Gastroesophageal sphincter (tissue), 4 donors: ENCODE data around the gene CPN1. TPM values are rescaled to one million over a fixed set of nuclear protein-coding genes. Genes with fewer than 3 reads are reported as not detected.
"Not testable (repeated sequence)": the region's sequence is repeated elsewhere in the genome, so short reads cannot be mapped to it uniquely, and the experiment has no call there.

Experiments used
- ATAC-seq: fragments of 150-250 bp; one replicate; pipeline ENCODE4 v1.9.1; 2016; ENCODE audit warnings: mild to moderate bottlenecking, moderate library complexity
- H3K27ac ChIP-seq, 4 donors: fragments of 200-600 bp; sonication (generic) in 3 of 4; 1 replicate in 3 of 4; 2 replicates in 1 of 4; pipeline ENCODE4 v1.5.1; 2016 to 2019
- H3K27me3 ChIP-seq: fragments of 200-600 bp; sonication (generic); one replicate; pipeline ENCODE4 v1.5.1; 2019
- H3K36me3 ChIP-seq, 2 donors: fragments of 200-600 bp; sonication (generic); one replicate each; pipeline ENCODE4 v1.5.1; 2019; ENCODE audit warnings: control low read depth in 1 of 2
- H3K4me1 ChIP-seq, 3 donors: fragments of 200-600 bp; sonication (generic); 1 replicate in 2 of 3; 2 replicates in 1 of 3; pipeline ENCODE4 v1.5.1; 2016 to 2019; ENCODE audit warnings: control low read depth in 2 of 3
- H3K4me3 ChIP-seq, 2 donors: fragments of 200-600 bp; sonication (generic); one replicate each; pipeline ENCODE4 v1.5.1; 2019; ENCODE audit warnings: mild to moderate bottlenecking in 1 of 2, moderate library complexity in 1 of 2
- H3K9me3 ChIP-seq, 3 donors: fragments of 200-600 bp; sonication (generic); one replicate each; pipeline ENCODE4 v1.5.1; 2017 to 2019; ENCODE audit warnings: control low read depth in 2 of 3
- EP300 ChIP-seq: sonication (generic); formaldehyde crosslinking; IDR thresholded peaks from one replicate; pipeline ENCODE4 v1.6.1; 2017; ENCODE audit warnings: antibody characterized with exemption, mild to moderate bottlenecking
- POLR2A ChIP-seq, 2 donors: fragments of 450-650 bp; IDR thresholded peaks; one replicate each; pipeline ENCODE4 v1.6.1; 2017; ENCODE audit warnings: antibody characterized with exemption in 2 of 2, mild to moderate bottlenecking in 2 of 2, moderate library complexity in 1 of 2
- POLR2AphosphoS5 ChIP-seq: sonication (generic); formaldehyde crosslinking; IDR thresholded peaks from one replicate; pipeline ENCODE4 v1.6.1; 2017; ENCODE audit warnings: antibody characterized with exemption
- WGBS, 2 donors: methylation state at CpG; one replicate each; pipeline ENCODE4 v1.1.5; 2018; ENCODE audit warnings: low coverage in 1 of 2; 5-methylcytosine and 5-hydroxymethylcytosine counted together
- total RNA-seq, 4 donors: library from RNA; depleted of rRNA; stranded (reverse); fragments of >200 nt; gene quantifications; one replicate each; pipeline ENCODE4 v1.1.0, GENCODE V29; 2016
- TF ChIP-seq, protein P1 (sequence below), 4 experiments: fragments of 200-600 bp in 2 of 4; fragments of 450-650 bp in 2 of 4; sonication (generic) in 1 of 4; IDR thresholded peaks; one replicate each; pipeline ENCODE4 v1.5.1; 2017 to 2019; ENCODE audit warnings: antibody characterized with exemption in 4 of 4, mild to moderate bottlenecking in 2 of 4, moderate library complexity in 2 of 4

The CPN1 gene
- total RNA-seq, 4 donors from 2014 or later, result not detected

DNA sequence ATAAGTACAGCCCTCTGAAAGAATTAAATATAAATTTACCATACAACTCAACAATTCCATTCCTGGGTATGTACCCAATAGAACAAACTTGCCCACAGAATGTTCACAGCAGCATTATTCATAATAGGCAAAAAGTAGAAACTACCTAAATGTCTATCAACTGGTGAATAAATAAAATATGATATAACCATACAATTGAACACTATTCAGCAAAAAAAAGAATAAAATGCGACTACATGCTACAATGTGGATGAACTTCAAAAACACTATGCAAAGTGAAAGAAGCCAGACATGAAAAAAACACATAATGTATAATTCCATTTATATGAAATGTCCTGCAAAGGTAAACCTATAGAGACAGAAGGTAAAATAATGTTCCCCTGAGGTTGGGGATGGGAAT is 2.0 kb upstream of the CPN1 start:
- no peaks in the 10 kb centered on the region for H3K9me3 ChIP-seq
- no peak for ATAC-seq
- peaks cover 34% of the 10 kb centered on the region for H3K27me3 ChIP-seq
- TF ChIP-seq, protein P1, sequence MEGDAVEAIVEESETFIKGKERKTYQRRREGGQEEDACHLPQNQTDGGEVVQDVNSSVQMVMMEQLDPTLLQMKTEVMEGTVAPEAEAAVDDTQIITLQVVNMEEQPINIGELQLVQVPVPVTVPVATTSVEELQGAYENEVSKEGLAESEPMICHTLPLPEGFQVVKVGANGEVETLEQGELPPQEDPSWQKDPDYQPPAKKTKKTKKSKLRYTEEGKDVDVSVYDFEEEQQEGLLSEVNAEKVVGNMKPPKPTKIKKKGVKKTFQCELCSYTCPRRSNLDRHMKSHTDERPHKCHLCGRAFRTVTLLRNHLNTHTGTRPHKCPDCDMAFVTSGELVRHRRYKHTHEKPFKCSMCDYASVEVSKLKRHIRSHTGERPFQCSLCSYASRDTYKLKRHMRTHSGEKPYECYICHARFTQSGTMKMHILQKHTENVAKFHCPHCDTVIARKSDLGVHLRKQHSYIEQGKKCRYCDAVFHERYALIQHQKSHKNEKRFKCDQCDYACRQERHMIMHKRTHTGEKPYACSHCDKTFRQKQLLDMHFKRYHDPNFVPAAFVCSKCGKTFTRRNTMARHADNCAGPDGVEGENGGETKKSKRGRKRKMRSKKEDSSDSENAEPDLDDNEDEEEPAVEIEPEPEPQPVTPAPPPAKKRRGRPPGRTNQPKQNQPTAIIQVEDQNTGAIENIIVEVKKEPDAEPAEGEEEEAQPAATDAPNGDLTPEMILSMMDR (IDR thresholded peaks at IDR 0.05), result no peak
- no peak for TF ChIP-seq POLR2AphosphoS5
- TF ChIP-seq POLR2A (IDR thresholded peaks at IDR 0.05), result no peak
- TF ChIP-seq EP300, result no peak
- no peaks in the 10 kb centered on the region for H3K4me1 ChIP-seq
- WGBS, 2 donors, result 29 to 86% methylated on average over 1 of the region's 1 CpG
- no peak overlapping the region for H3K4me3 ChIP-seq
- H3K36me3 ChIP-seq, result no peaks in the 10 kb centered on the region
- H3K27ac ChIP-seq, result no peak overlapping the region

DNA sequence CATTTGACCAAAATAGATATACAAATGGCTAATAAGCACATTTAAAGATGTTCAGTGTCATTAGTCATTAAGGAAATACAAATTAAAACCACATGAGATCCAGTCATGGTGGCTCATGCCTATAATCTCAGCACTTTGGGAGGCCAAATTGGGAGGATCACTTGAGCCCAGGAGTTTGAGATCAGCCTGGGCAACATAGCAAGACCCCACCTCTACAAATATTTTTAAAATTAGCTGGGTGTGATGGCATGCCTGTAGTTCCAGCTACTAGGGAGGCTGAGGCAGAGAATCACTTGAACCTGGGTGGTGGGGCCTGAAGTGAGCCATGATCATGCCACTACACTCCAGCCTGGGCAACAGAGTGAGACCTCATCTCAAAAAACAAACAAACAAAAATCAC is 607 bp upstream of the CPN1 start:
- not testable (repeated sequence) for ATAC-seq, H3K27ac ChIP-seq, H3K4me3 ChIP-seq, H3K9me3 ChIP-seq, H3K4me1 ChIP-seq, H3K36me3 ChIP-seq
- peaks cover 31% of the 10 kb centered on the region for H3K27me3 ChIP-seq

DNA sequence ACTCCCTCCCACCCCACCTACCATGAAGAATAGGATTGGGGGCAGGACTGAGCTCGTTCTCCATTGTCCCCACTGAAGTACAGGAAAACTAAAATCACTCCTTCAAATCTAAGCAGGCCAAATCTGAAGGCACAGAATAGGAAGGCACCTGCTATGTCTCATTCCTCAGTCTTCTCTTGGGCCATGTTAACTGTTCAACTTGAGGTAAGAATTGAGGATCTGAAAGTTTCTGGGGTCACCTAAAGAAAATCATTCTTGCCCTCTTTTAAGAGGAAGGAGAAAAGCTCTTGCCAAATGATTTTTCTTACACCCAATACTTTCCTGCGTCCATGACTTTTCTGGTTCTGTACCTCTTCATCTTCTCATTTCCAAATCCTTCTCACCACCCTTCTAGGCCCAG is 4.9 kb downstream of the CPN1 start:
- H3K27ac ChIP-seq, result no peak overlapping the region
- no peak overlapping the region for H3K4me3 ChIP-seq
- TF ChIP-seq EP300, result no peak
- TF ChIP-seq, protein P1 (IDR thresholded peaks at IDR 0.05), result no peak
- no peak for TF ChIP-seq POLR2A (IDR thresholded peaks at IDR 0.05)
- no peak for TF ChIP-seq POLR2AphosphoS5
- H3K9me3 ChIP-seq, result no peaks in the 10 kb centered on the region
- H3K4me1 ChIP-seq, result no peaks in the 10 kb centered on the region
- ATAC-seq, result no peak
- no peaks in the 10 kb centered on the region for H3K36me3 ChIP-seq
- peaks cover 16% of the 10 kb centered on the region for H3K27me3 ChIP-seq
- WGBS, 2 donors, result 59 to 81% methylated on average over 2 of the region's 2 CpGs

DNA sequence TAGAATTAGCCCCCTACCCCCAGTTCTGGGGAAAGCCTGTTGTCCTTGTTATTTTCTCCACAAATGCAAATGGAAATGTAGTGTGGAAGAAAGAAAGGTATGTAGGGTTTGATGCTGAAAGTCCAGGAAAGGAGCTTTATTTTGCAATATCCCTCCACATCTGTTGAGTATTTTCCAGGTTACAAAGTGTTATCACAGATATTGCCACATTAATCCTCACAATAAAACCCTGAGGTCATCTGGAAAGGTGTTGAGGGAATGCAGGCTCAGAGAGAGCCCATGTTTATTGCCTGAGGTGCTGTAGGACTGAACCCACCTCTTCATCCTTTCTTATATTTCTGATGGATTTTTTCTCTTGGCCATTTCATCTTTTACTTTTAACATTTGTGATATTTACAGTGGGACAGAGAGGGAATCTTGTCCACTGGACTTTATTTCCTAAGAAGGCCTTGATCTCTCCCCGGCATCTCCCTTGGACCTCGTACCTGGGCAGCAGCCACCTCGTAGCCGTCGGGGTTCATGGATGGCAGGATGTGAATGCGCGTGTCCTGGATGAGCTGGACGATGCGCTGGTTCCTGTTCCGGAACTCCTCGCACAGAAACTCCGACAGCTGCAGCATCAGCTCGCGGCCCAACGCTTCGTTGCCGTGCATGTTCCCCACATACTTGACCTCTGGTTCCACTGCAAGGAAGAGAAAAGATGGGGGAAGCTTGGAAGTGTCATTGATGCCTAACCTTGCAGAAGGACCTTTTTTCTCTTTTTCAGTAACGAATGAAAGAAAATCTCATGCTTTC is 6.0 kb downstream of the CPN1 start:
- peaks cover 9% of the 10 kb centered on the region for H3K27me3 ChIP-seq
- no peaks in the 10 kb centered on the region for H3K9me3 ChIP-seq
- H3K4me3 ChIP-seq, result no peak overlapping the region
- no peak overlapping the region for H3K27ac ChIP-seq
- no peaks in the 10 kb centered on the region for H3K4me1 ChIP-seq
- WGBS, 2 donors, result 70 to 84% methylated on average over 1 to 9 of the region's 18 CpGs
- no peak for TF ChIP-seq POLR2A (IDR thresholded peaks at IDR 0.05)
- no peak for TF ChIP-seq EP300
- TF ChIP-seq, protein P1 (IDR thresholded peaks at IDR 0.05), result no peak
- no peak for ATAC-seq
- no peaks in the 10 kb centered on the region for H3K36me3 ChIP-seq

DNA sequence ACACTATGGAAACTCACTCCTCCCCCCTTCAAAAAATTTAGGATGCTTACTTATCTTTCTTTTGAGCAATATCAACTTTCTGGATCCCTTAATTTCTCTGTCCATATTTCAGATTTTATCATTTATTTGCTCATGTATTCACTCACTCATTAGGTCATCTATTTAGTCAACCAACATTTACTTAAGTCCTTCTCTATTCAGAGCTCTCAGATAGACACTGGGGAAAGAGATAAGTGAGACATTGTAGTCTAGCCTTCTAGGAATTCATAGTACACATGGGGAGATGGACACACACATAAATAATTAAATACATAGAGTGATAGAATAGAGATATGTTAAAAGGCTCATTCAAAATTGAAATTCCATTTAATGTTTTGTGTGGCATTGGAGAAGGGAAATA is 9.2 kb downstream of the CPN1 start:
- Histone ChIP-seq H3K27ac (no peak overlapping the region), H3K4me1 (no peaks in the 10 kb centered on the region), H3K9me3 (no peaks in the 10 kb centered on the region), H3K27me3 (no peaks in the 10 kb centered on the region), H3K36me3 (no peaks in the 10 kb centered on the region), H3K4me3 (no peak overlapping the region)
- ATAC-seq, result no peak
- no peak for TF ChIP-seq POLR2AphosphoS5
- no peak for TF ChIP-seq POLR2A (IDR thresholded peaks at IDR 0.05)
- TF ChIP-seq, protein P1 (IDR thresholded peaks at IDR 0.05), result no peak
- TF ChIP-seq EP300, result no peak
